Activated CD4-positive, alpha-beta T cell treated with anti-CD3 and anti-CD28 coated beads, Interleukin-2, Interleukin-4, amounts not matched to agents 100 ng/mL and 50 ng/mL, durations not matched to agents 16 hours and 8 hours (primary cell): ENCODE results near the gene PSMG1.

ENCODE experiments used
- DNase-seq: peaks from one replicate; pipeline ENCODE4 v3.0.0-alpha.2; 2020; ENCODE audit warnings: low spot score

PSMG1 gene

DNA sequence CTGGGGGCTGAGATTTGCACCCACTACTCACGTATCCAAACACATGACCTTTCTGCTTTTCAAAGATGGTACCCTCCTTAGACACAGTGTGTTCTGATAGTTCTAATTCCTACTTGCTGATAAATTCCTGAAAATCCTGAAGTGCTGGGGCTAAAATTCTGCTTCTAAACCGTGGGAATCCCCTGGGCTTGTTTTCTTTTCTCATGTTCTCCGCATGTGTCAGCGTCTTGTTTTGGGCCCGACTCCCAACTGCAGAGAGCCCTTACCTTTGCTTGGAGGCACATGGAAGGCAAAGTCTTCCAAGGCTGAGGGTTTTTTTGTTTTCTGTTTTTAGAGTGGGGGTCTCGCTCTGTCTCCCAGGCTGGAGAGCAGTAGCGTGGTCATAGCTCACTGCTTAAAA is 27.2 kb downstream of the PSMG1 start:
- DNase-seq: no peak

DNA sequence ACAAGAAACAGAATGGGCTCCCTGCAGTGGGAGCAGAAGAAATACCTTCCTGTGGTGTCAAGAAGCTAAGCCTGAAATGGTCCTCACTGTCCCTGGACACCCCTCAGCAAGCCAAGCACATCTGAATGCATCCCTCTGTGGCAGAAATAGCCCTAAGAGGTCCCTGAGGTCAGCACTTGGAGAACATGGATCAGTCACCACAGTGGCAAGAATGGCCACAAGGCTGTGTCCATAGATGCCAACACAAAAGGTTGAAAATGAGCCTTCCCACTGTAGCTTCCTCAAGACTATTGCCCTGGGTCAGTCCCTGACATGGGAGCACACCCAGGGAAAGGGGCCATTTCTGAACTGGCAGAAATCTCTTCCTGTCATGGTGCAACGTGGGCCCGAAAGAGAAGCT is 27.7 kb downstream of the PSMG1 start:
- no peak for DNase-seq

DNA sequence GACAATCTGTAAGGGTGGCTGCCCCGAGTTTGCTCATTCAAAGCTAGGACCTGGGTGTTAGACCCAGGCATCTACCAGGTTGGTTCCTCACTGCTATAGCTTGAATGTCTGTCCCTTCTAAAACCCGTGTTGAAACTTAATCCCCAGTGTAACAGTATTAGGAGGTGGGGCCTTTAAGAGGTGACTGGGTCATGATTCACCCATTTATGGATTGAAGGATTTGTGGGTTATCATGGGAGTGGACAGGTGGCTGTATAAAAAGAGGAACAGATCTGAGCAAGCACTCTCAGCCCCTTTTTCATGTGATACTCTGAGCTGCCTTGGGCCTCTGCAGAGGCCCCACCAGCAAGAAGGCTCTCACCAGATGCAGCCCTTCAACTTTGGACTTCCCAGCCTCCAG is 29.4 kb downstream of the PSMG1 start:
- DNase-seq: no peak

DNA sequence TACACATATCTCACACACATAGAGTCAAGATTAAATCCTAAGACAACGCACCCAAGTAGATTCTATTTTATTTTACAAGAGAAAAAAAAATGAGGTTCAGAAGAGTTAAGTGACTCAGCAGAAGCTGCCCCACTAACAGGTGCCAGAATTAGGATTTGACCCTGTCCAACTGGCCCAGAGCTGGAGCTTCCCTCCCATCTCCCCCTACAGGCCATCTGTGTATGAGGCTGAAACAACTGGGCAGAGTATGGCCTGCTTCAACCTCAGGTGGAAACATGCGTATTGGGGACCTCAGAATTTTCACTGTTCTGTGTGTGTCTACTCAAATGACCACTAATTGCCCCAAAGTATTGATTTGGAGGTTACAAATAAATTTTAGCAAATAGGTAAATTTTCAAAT is 29.9 kb downstream of the PSMG1 start:
- peak; percentile 7 for DNase-seq

DNA sequence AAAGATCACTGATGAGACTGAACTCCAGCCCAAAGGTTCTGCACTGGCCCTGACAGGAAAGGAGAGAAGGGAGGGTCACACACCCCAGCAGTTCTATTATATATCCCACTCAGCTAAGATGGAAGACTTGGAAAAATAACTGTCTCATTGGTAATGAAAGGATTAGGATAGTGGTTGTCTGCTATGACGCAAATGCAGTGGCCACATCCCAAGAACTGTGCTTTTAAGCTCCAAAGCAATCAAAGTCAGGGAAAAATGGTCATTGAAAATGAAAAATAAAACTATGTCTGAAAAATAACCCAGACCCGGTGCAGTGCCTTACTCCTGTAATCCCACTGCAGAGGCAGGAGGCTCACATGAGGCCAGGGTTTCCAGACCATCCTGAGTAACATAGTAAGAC is 31.0 kb downstream of the PSMG1 start:
- DNase-seq: no peak

DNA sequence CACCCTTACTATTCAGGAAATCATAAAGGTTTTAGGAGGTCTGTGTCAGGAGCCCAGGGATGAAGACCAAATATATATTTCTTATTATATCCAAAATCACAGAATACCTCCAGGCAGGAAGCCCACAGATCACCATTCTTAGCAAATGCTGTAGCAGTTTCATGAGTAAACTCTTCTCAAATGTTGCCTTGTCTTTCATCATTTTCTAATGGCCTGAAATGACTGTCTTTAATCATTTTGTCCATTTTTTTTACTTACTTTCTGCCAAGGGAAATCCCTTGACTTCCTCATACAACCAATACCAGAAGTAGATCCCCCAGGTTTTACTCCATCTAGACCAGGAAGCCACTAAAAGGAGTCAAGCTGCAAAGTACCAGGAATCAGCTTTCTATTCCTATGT is 32.4 kb downstream of the PSMG1 start:
- DNase-seq: no peak

DNA sequence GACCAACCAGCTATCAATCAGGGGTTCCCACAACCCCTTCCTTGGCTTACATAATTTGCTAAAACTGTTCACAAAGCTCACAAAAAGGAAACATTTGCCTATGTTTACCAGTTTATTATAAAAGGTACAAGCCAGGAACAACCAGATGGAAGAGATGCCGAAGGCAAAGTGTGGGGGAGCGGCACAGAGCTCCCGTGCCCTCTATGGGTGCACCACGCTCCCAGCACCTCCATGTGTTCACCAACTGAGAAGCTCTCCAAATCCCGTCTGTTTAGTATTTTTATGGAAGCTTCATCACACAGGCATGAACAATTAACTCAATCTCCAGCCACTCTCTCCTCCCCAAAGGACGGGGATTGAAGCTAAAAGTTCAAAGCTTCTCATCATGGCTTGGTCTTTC is 32.9 kb downstream of the PSMG1 start:
- DNase-seq: no peak

DNA sequence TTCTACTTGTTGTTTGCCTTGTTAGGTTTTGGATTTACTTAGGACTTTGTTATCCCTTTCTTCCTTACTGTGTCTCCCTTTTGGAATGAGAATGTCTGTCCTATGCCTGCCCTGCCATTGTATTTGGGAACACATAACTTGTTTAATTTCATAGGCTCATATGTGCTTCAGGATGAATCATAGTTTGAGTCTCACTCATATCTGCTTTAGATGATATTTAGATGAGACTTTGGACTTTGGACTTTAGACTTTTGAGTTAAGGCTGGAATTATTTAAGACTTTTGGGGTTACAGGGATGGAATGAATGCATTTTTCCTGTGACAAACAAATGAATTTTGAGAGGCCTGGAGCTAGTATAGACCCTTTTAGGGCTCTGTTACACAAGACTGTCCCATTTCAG is 33.4 kb downstream of the PSMG1 start:
- no peak for DNase-seq

DNA sequence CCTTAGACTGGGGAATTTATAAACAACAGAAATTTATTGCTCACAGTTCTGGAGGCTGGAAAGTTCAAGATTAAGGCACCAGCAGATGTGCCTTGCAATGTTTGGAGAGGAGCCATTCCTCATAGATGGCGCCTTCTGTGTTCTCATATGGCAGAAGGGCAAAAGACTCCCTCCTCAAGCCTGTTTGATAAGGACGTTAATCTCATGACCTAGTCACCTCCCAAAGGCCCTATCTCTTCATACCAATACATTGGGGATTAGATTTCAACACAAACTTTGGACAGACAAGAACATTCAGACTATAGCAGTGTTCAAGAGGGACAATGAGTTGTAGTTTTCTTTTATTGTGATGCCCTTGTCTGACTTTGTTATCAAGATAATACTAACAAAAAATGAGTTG is 34.3 kb downstream of the PSMG1 start:
- no peak for DNase-seq

DNA sequence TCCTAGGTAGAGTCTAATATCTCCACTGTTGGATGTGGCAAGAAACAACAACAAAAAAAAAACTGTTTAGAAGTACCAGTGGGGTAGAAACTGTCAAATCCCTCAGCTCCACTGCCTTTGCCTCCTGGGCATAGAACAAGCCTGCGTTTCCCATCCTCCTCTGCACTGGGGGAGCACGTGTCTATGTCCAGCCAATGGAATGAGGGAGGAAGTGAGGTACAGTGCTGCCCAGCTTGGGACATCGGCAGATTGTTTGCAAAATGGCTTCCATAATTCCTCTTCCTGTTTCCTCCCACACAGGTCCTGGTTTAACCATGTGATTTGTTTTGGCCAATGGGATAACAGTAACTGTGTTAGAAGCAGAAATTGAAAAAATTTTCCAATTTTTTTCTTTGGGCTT is 39.1 kb downstream of the PSMG1 start:
- DNase-seq: no peak

DNA sequence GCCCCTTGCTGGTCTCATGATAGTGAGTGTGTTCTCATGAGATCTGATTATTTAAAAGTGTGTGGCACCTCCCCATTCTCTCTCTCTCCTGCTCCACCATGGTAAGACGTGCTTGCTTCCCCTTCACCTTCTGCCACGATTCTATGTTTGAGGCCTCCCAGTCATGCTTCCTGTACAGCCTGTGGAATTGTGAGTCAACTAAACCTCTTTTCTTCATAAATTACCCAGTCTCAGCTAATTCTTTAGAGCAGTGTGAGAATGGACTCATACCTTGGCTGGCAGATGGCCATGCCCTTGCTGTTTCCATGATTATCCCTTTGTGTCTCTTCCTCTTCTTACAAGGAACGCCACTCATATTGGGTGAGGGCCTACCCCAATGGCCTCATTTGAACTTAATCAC is 40.3 kb downstream of the PSMG1 start:
- no peak for DNase-seq

DNA sequence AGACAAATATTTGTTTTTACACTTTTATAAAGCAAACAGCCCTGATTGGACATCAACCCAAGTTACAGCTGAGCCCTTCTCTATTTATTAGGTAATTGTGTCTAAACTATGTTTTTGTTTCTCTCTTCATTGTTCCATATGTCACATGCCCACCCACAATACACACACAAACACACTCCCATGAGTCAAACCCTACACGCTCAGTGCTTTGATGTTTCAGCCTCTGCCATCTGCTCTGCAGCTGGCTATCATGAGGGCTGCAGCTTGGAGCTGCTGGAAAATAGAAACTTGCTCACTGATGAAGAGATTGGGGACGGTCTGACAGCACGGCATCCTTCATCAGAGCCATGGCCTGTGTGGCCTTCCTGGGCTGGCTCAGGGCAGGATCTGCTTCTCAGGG is 41.7 kb downstream of the PSMG1 start:
- no peak for DNase-seq

DNA sequence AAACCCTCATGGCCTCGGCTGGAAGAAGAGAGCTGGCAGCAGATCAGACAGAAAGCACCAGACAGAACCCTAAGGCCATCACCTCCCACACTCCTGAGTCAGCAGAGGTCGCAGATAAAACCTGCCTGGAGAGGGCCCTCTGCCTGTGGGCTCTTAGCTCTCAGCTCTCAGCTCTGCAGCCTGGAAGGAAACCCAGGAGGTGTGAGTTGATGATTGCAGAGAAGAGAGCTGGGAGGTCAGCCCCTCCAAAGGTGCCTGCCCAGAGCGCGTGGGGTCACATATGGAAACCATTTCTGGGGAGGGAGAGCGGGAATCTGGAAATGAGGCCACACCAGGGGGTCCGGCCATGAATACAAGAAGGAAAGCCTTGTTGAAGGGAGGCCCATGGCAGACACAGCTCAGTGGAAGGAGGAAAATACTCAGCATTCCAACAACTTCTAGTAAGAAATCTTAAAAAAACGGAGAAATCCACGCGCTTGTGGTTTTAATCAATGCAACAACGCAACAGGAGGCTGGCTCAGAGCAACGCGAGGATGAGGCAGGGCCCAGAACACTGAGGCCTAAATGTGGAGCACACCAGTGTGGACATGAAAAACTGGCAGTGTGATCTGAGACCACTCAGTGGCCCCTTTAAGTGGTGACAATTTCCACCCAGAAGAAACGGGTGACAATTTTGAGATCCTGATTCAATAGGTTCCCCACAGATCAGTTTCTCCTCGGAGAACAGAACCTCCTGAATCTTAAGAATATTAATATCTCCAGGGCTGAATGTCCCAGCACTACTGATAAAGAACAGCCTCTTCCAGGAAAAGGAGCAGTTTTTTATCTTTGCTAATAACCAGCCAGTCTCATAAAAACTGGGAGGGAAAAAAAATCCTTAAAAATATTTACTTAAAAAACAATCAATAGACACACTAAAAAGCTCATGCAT is 45.7 kb downstream of the PSMG1 start:
- no peak for DNase-seq

DNA sequence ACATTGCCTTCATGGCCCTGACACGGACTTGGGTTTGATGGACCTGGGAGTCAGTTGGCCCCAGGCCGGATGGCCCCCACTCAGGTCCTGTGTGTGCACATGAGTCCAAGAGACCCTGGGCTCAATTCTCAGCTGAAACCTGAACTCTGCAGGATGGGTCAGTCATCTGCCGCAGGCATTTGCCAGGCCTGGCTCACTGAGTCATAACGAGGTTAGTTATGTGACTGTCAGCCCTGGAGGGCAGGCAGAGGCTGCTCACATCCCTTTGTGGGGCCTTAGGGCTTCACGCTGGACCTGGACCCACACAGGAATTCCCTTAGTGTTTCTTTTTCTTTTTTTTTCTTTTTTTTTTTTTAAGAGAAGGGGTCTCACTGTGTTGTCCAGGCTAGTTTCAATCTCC is 46.5 kb downstream of the PSMG1 start:
- DNase-seq: no peak

DNA sequence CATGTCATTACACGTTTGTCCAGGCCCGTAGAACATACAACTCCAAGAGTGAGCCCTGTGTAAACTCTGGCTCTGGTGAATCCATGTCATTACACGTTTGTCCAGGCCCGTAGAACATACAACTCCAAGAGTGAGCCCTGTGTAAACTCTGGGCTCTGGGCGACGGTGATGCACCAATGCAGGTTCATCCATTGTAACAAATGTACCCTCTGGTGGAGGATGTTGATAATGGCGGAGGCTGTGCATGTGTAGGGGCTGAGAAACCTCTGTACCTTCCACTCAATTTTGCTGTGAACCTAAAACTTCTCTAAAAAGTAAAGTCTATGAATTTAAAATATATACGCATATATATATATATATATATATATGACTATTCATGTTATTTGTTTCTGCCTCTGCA is 47.1 kb downstream of the PSMG1 start:
- DNase-seq: peak; percentile 11

DNA sequence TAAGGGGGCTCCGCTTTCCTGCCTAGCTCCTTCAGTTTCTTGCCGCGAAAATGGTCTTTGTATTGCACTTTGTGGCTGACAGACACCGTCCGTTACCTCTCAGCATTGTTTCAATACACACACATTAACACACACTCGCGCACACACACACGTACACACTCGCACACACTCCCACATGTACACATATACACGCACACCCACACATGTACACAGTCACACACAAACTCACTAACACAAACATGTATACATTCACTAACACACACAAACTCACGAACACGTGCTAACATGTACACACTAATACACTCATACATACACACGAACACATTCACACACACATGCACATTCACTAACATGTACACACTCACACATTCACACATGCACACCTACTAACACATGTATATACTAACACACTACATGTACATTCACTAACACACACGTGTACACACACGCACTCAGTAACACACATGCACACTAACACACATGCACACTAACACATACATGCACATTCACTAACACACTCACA is 48.9 kb downstream of the PSMG1 start:
- no peak for DNase-seq

DNA sequence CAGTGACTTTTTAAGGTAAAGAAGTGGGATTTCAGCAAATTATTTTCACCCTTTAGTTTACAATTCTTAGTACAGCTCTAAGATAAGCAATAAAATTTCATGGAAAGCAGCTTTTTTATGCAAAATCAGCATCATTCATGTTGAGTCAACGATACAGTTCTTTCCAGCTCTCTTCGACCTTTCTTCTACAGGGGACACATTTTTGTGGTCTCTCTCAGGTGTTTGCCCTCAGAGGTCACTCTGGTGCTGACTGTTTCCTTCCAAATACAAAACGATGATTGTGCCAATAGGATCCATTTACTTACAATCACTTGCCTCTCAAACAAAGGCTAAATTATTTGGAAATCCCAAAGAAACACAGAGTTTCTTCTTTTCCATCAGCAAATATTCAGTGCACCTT is 51.0 kb downstream of the PSMG1 start:
- no peak for DNase-seq

DNA sequence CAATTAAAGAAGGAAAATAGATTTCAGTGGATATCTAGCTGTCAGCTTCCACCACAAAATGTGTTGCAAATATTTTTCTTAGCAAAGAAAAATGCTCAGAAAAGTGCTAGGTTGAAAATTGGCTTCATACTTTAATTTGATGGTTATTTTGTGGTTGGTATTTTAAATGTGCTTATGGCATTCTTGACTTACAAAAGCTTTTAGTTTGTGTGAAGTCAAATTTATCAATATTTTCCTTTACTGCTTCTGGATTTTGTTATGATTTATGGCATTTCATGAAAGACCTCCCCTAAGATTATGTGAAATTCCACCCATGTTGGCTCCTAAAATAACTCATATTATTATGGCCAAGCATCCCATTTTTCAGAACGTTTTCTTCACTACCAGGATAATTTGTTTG is 51.5 kb downstream of the PSMG1 start:
- DNase-seq: no peak

DNA sequence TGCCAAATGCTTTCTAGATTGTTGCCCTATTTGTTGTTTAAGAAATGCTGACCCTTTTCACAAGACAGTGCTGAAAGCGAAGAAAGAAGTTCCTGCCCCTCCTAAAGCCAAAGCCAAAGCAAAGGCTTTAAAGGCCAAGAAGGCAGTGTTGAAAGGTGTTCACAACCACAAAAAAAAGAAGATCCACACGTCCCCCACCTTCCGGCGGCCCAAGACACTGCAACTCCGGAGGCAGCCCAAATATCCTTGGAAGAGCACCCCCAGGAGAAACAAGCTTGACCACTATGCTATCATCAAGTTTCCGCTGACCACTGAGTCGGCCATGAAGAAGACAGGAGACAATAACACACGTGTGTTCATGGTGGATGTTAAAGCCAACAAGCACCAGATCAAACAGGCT is 55.7 kb downstream of the PSMG1 start:
- no peak for DNase-seq

DNA sequence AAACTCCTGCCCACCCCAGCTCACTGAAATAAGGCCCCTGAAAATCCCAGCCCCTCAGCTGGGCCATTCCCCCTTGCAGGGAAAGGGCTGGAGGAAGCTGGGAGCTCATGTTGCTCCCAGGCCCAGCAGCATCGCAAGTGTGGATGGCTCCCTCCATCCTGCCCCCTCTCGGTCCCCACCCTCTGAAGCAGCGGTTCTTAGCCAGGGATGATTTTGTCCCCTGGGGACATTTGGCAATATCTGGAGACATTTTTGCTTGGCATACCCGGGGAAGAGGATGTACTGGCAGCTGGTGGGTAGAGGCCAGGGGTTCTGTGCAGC is 56.8 kb downstream of the PSMG1 start:
- no peak for DNase-seq

DNA sequence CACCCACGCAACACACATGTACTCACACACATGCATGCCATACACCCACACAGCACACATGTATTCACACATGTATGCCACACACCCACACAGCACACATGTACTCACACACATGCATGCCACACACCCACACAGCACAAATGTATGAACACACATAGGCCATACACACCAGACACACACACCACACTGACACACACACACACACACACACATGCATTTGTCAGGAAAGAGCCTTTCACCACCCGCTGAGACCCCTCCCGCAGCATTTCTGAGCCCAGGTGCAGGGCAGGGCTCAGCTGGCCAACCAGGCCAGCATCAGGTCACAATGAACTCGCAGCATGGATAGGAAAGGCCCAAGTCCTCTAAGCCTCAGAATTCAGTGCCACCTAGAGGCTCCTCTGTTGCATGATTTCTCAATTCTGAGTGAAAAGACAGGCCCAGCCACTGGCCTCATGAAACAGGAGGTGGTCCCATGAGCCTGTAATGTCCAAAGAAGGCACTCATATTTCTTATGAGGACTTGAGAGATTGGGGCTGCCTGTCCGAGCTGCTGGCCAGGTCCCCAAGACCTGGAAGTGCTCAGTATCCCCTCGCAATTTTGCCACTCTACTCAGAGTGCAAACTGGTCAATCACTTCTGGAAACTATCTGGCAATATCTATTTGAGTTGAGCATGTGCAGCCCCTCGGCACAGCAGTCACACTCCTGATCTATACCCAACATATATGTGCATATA is 57.3 kb downstream of the PSMG1 start:
- DNase-seq: peak; percentile 26
